PFSK-1 (cell line): Measurements from ENCODE around the gene LRRIQ1.

Source experiments
- POLR2AphosphoS5 ChIP-seq: IDR thresholded peaks from 2 replicates; pipeline ENCODE4 v1.6.1; 2012; ENCODE audit warnings: low read depth, mild to moderate bottlenecking, control low read depth, low read length, moderate library complexity
- REST ChIP-seq, 2 experiments: IDR thresholded peaks; 2 replicates each; pipeline versions ENCODE4 v1.6.1 to v1.8.0; 2011 to 2012; ENCODE audit warnings: low read depth in 2 of 2, low read length in 2 of 2, control low read depth in 1 of 2, inconsistent platforms in 1 of 2, mild to moderate bottlenecking in 1 of 2, moderate library complexity in 1 of 2; ENCODE audit not compliant: insufficient read depth in 1 of 2
- TAF1 ChIP-seq: IDR thresholded peaks from 2 replicates; pipeline ENCODE4 v1.6.1; 2012; ENCODE audit warnings: low read length, control low read depth, borderline replicate concordance; ENCODE audit not compliant: insufficient read depth

DNA sequence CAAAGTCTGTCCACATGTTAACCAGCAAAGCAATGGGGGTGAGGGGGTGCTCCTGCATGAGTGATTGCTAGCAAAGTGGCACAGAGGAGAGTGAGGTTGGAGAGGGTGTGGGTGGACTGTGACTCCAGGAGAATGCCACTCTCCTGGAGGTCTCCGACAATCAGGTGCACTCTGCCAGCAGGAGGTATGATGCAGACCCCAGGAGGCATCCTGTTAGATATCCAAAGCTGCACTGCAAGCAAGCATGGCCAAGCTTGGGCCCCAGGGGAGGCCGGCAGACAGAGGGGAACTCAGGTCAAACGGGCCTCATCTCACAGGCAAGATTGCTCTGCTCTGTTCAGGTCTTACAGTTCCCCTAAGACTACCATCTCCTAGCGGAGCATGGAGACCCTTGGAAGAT, 170.4 kb downstream of the LRRIQ1 start:
- TF ChIP-seq TAF1 (no peak), REST (IDR thresholded peaks at IDR 0.05; ENCODE audit: insufficient read depth in 1 of 2, low read depth in 2 of 2, low read length in 2 of 2) (no peak), POLR2AphosphoS5 (no peak)
